Measurements from ENCODE around the gene RNF213. TPM values are rescaled to one million over a fixed set of nuclear protein-coding genes. Genes with fewer than 3 reads are reported as not detected.

Gene RNF213
- total and polyA plus RNA-seq, 10 donors, result 36.7 to 481 (median 337) TPM

GRCh38 chr17:80380068-80380467 lies 119.4 kb downstream of the RNF213 start:
- no peak for DNase-seq
- H3K9me3 ChIP-seq, result no peaks in the 10 kb centered on the region
- peaks cover 11 to 100% (median 100%) of the 10 kb centered on the region in 6 donors for H3K36me3 ChIP-seq
- H3K27me3 ChIP-seq (replicated peaks in 1 of 7), result no peaks in the 10 kb centered on the region
- WGBS, 5 donors, result 94 to 98% (median 96%) methylated on average over 6 of the region's 6 CpGs
- intact Hi-C loops (cut with DNase I; ENCODE audit: low total_unique reads), result no loop called here
- peaks cover 0 to 17% (median 4%) of the 10 kb centered on the region in 6 donors for H3K4me1 ChIP-seq
- TF ChIP-seq POLR2AphosphoS5 (IDR thresholded peaks at IDR 0.05) (no peak), POLR2A (IDR thresholded peaks at IDR 0.05) (no peak), CTCF (IDR thresholded peaks at IDR 0.05 in 8 of 11, conservative IDR thresholded peaks at IDR 0.05 in 3 of 11) (no peak)
- no peak overlapping the region for H3K27ac ChIP-seq
- H3K4me3 ChIP-seq, result no peak overlapping the region

GRCh38 chr17:80380555-80381002 lies 119.9 kb downstream of the RNF213 start:
- intact Hi-C loops (cut with DNase I; ENCODE audit: low total_unique reads), result no loop called here
- no peak for DNase-seq
- H3K4me3 ChIP-seq, result no peak overlapping the region
- 88 to 92% (median 92%) methylated on average over 21 of the region's 21 CpGs for whole genome bisulfite sequencing, 5 donors
- no peak overlapping the region for H3K27ac ChIP-seq
- TF ChIP-seq POLR2A (IDR thresholded peaks at IDR 0.05), result no peak
- peak in 2 of 3 donors; percentile 30 to 60 for TF ChIP-seq POLR2AphosphoS5 (IDR thresholded peaks at IDR 0.05)
- TF ChIP-seq CTCF (IDR thresholded peaks at IDR 0.05 in 8 of 11, conservative IDR thresholded peaks at IDR 0.05 in 3 of 11), result no peak
- H3K9me3 ChIP-seq, result no peaks in the 10 kb centered on the region
- peaks cover 0 to 15% (median 4%) of the 10 kb centered on the region in 6 donors for H3K4me1 ChIP-seq
- H3K36me3 ChIP-seq, result peaks cover 11 to 100% (median 100%) of the 10 kb centered on the region in 6 donors
- H3K27me3 ChIP-seq (replicated peaks in 1 of 7), result no peaks in the 10 kb centered on the region

GRCh38 chr17:80381416-80381923 lies 120.8 kb downstream of the RNF213 start:
- Histone ChIP-seq H3K4me3 (no peak overlapping the region), H3K4me1 (peaks cover 0 to 15% (median 4%) of the 10 kb centered on the region in 6 donors), H3K36me3 (peaks cover 13 to 100% (median 100%) of the 10 kb centered on the region in 6 donors), H3K27me3 (replicated peaks in 1 of 7) (no peaks in the 10 kb centered on the region), H3K9me3 (no peaks in the 10 kb centered on the region), H3K27ac (no peak overlapping the region)
- DNase-seq, result no peak
- intact Hi-C loops (cut with DNase I; ENCODE audit: low total_unique reads), result no loop called here
- TF ChIP-seq POLR2AphosphoS5 (IDR thresholded peaks at IDR 0.05) (peak; percentile 15 to 68 (median 18)), CTCF (IDR thresholded peaks at IDR 0.05 in 8 of 11, conservative IDR thresholded peaks at IDR 0.05 in 3 of 11) (no peak), POLR2A (IDR thresholded peaks at IDR 0.05) (no peak)
- WGBS, 5 donors, result 95 to 97% (median 96%) methylated on average over 18 of the region's 18 CpGs

GRCh38 chr17:80382446-80382845 lies 121.8 kb downstream of the RNF213 start:
- Histone ChIP-seq H3K27ac (peak overlapping the region in 2 of 8 donors; percentile 11 to 74), H3K4me1 (peaks cover 0 to 15% (median 4%) of the 10 kb centered on the region in 6 donors), H3K27me3 (replicated peaks in 1 of 7) (no peaks in the 10 kb centered on the region), H3K4me3 (no peak overlapping the region), H3K9me3 (no peaks in the 10 kb centered on the region), H3K36me3 (peaks cover 10 to 100% (median 100%) of the 10 kb centered on the region in 6 donors)
- WGBS, 5 donors, result 91 to 98% (median 96%) methylated on average over 3 of the region's 3 CpGs
- TF ChIP-seq CTCF (IDR thresholded peaks at IDR 0.05 in 8 of 11, conservative IDR thresholded peaks at IDR 0.05 in 3 of 11) (no peak), POLR2A (IDR thresholded peaks at IDR 0.05) (no peak), POLR2AphosphoS5 (IDR thresholded peaks at IDR 0.05) (no peak)
- no peak for DNase-seq
- intact Hi-C loops (cut with DNase I; ENCODE audit: low total_unique reads), result no loop called here
